Measurements from ENCODE around the gene NWD2. TPM values are rescaled to one million over a fixed set of nuclear protein-coding genes. Genes with fewer than 3 reads are reported as not detected.
A peak's percentile ranks its signal among the peaks of the same experiment; 100 is the strongest.

The NWD2 gene
- total and polyA plus RNA-seq, 4 donors, result 0.17 TPM; not detected in 3

DNA sequence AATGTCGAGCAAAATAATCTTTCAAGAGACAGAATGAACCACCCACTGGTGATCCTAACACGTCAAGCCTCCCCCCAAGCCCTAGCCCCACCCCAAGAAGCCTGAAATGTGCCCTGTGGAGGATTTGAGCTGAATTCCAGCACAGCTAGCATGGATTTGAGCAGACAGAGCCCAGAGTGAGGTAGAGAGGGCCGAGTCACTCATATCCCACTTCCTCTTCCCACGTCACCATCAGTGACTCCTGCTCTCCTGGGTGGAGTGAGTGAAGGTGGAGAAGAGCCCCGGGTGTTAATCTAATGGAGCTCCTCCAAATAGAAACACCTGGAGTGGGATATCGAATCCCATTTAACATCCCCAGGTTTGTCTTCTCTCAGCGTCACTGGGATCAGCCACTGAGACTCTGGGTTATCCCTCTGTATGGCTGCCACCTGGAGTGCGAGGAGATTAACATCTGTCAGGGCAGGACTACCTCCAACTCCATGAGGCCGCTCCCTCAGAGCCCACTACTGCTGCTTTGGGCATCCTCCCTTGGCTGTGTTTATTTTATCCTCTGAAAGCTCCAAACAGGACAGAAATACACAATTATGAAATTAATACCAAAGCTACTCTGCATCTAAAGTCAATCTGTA, 136.6 kb downstream of the NWD2 start:
- H3K9me3 ChIP-seq (ENCODE audit: control insufficient read depth in 4 of 4, insufficient read depth in 3 of 4, low read length in 3 of 4), result no peaks in the 10 kb centered on the region
- no peak overlapping the region for H3K27ac ChIP-seq (ENCODE audit: low read depth in 1 of 2, low read length in 1 of 2)
- ATAC-seq (ENCODE audit: insufficient read depth, low FRiP score), result no peak
- 53 to 56% methylated on average over 9 of the region's 9 CpGs for WGBS, 2 donors
- DNase-seq, result no peak
- no peaks in the 10 kb centered on the region for H3K36me3 ChIP-seq (ENCODE audit: control insufficient read depth in 4 of 4, insufficient read depth in 4 of 4, low read length in 4 of 4)
- H3K9ac ChIP-seq (ENCODE audit: insufficient read depth in 1 of 2, low read length in 2 of 2), result no peak overlapping the region
- H3K27me3 ChIP-seq (ENCODE audit: control insufficient read depth in 3 of 3, insufficient read depth in 3 of 3, low read length in 2 of 3), result peaks cover 0 to 3% (median 0%) of the 10 kb centered on the region in 3 donors
- H3K4me3 ChIP-seq, result no peak overlapping the region
- TF ChIP-seq CTCF (IDR thresholded peaks at IDR 0.05; ENCODE audit: control extremely low read depth, extremely low read depth), result no peak
- H3K4me1 ChIP-seq (ENCODE audit: control insufficient read depth in 5 of 5, insufficient read depth in 5 of 5, low read length in 5 of 5), result no peaks in the 10 kb centered on the region

GRCh38 chr4:37383579-37384229, 139.2 kb downstream of the NWD2 start:
- Histone ChIP-seq H3K36me3 (ENCODE audit: control insufficient read depth in 4 of 4, insufficient read depth in 4 of 4, low read length in 4 of 4) (no peaks in the 10 kb centered on the region), H3K9ac (ENCODE audit: insufficient read depth in 1 of 2, low read length in 2 of 2) (no peak overlapping the region), H3K4me1 (ENCODE audit: control insufficient read depth in 5 of 5, insufficient read depth in 5 of 5, low read length in 5 of 5) (no peaks in the 10 kb centered on the region), H3K4me3 (no peak overlapping the region), H3K27ac (ENCODE audit: low read depth in 1 of 2, low read length in 1 of 2) (no peak overlapping the region), H3K27me3 (ENCODE audit: control insufficient read depth in 3 of 3, insufficient read depth in 3 of 3, low read length in 2 of 3) (peaks cover 0 to 3% (median 0%) of the 10 kb centered on the region in 3 donors), H3K9me3 (ENCODE audit: control insufficient read depth in 4 of 4, insufficient read depth in 3 of 4, low read length in 3 of 4) (no peaks in the 10 kb centered on the region)
- 40 to 42% methylated on average over 7 of the region's 7 CpGs for WGBS, 2 donors
- peak in 2 of 3 donors; percentile 67 to 70 for DNase-seq
- no peak for ATAC-seq (ENCODE audit: insufficient read depth, low FRiP score)
- peak; percentile 28 for TF ChIP-seq CTCF (IDR thresholded peaks at IDR 0.05; ENCODE audit: control extremely low read depth, extremely low read depth)

DNA sequence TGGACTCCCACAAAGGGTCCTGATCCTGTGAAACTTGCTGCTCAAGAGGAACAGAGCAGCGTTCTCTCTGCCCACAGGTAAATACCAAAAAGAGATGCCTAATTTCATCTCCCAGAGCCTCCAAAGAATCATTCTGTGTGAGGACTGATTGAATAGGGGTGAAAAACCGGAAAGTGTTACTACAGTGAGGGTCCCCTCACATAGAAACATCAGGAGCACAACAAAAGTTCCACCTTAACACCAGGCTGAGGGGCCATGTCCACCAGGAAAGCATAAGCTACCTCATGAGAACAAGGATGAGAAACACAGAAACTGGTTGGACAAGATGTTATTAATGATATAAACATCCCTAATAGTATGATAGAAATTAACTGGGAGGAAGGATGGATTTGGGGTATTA, 140.9 kb downstream of the NWD2 start:
- TF ChIP-seq CTCF (IDR thresholded peaks at IDR 0.05; ENCODE audit: control extremely low read depth, extremely low read depth), result no peak
- Histone ChIP-seq H3K9me3 (ENCODE audit: control insufficient read depth in 4 of 4, insufficient read depth in 3 of 4, low read length in 3 of 4) (no peaks in the 10 kb centered on the region), H3K4me1 (ENCODE audit: control insufficient read depth in 5 of 5, insufficient read depth in 5 of 5, low read length in 5 of 5) (no peaks in the 10 kb centered on the region), H3K4me3 (no peak overlapping the region), H3K27me3 (ENCODE audit: control insufficient read depth in 3 of 3, insufficient read depth in 3 of 3, low read length in 2 of 3) (peaks cover 0 to 3% (median 0%) of the 10 kb centered on the region in 3 donors), H3K27ac (ENCODE audit: low read depth in 1 of 2, low read length in 1 of 2) (no peak overlapping the region), H3K36me3 (ENCODE audit: control insufficient read depth in 4 of 4, insufficient read depth in 4 of 4, low read length in 4 of 4) (no peaks in the 10 kb centered on the region), H3K9ac (ENCODE audit: insufficient read depth in 1 of 2, low read length in 2 of 2) (no peak overlapping the region)
- ATAC-seq (ENCODE audit: insufficient read depth, low FRiP score) (no peak), DNase-seq (no peak)
- 78 to 81% methylated on average over 2 of the region's 2 CpGs for WGBS, 2 donors
